ENCODE measurements around the gene FXYD6.
"Not testable (repeated sequence)": the region's sequence is repeated elsewhere in the genome, so short reads cannot be mapped to it uniquely, and the experiment has no call there.

Gene FXYD6, protein sequence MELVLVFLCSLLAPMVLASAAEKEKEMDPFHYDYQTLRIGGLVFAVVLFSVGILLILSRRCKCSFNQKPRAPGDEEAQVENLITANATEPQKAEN

DNA sequence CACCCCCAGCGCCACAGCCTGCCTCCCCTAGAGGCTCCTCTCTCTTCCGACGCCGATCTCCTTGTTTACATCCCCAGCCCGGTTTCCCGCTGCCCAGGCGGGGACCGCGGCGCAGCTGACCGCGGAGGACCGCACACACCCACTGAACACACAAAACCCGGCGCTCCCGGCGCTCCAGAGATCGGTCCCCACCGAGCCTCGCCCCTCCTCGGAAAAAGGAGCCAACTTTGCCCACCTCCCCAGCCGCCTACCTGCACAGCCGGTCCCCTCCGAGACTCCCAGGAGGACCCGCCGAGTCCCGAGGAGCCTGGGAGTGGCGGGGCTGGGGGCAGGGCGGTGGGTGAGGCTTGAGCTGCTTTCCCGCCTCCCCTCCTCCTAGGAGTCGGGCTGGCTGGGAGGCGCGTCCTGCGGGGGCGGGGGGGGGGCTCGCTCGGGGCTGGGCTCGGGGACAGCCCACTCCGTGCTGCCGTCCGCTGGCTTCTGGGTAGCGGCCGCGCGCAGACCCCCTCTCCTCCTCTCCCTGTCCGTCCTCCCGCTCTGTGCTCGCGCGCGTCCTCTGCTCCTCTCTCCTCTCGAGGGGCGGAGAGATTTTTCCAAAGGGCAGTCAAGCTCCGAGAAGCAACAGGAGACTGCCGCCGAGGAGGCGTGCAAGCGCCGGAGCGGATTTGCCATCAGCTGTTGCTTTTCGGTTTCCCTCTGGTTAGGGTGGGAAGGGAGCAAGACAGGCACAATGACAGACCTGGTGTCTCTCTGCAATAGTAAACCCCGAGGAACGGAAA is at the start of gene FXYD6:
TSS of gene FXYD6 (minus strand) at position 318 of the 779 bp plus-strand sequence. CDS start 33,882 bp downstream, outside the sequence.
- DNase-seq (ENCODE audit: low spot score): no peak

DNA sequence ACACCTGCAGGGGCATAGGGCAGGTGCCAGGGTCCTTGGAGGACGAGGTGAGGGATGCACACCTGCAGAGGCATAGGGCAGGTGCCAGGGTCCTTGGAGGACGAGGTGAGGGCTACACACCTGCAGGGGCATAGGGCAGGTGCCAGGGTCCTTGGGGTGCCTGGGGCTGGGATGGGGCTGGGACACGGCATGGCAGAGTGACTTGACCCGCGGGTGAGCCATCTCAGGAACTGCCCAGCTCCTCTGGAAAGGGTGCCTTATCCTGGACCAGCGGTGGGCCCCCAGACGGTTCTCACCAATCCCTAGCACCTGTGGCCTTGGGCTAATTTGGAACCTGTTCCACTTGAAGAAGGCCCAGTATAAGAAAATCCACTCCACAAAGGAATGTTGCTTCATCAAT is 49.7 kb upstream of the FXYD6 start:
- not testable (repeated sequence) for DNase-seq (ENCODE audit: low spot score)

DNA sequence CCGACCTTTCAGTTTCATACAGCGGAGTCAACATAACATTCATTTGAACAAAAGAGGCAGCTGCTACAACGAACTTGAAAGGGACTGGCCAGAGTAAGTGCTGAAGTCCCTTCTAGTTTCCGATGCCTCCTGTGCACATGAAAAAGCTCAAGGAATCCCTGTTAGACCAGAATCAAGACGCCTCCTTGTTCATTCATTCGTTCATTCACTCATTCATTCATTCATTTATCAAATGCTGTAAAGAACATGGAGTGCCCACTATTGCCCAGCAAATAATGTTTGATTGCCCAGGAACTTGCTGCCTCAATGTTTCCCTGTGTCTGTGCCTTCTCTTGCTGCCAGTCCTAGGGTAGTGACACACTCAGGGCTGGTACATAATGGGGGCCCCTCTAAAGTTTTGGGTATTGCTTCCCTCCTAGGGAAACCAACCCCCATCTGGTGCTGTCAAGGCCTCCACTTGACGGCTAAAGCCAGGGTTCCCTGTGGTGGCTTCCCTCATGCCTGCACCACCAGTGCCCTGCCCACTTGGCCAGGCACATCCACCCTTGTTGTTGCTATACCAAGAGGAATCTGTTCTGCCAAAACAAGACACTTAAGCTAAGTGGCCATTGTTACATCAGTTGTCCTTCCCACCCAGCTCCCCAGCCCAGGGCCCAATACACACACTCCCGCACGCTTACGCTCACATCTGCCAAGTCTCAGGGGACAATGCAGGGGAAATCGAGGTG is 48.9 kb upstream of the FXYD6 start:
- DNase-seq (ENCODE audit: low spot score): no peak

DNA sequence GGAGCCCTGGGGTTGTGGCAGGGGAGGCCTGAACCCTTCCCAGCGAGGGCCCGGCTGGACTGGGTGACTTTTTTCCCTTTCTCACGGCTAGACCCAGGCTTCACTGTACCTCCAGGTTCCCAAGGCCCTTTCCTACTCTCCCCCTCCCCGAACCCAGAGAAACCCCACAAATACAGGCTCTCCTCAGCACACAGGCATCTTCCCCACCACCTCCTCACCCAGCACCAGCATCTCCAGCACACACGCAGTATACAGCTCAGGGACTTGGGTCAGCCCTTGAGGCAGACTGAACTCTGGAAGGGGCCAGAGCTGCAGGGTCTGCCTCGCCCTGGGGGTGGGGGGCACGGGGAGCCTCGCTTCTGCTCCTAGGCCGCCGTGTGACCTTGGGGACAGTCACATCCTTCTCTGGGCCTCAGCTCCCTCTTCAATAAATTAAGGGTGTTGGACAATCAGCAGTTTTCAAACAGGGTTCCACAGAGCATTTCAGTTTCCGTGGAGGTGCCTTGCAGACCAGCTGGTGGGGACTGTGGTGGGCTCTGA is 48.2 kb upstream of the FXYD6 start:
- DNase-seq (ENCODE audit: low spot score): no peak

DNA sequence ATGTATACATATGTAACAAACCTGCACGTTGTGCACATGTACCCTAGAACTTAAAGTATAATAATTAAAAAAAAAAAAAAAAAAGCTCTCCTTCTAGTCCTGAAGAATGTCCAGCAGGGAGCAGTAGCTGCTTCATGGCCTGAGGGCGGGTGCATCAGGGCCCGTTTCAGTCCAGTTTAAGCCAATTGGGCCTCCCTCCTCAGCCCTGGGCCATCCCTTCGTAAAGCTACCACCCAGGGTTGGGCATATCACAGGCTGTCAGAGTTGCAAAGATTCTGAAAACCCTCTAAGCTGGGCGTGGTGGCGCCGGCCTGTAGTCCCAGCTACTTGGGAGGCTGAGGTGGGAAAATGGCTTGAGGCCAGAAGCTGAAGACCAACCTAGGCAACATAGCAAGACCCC is 47.3 kb upstream of the FXYD6 start:
- DNase-seq (ENCODE audit: low spot score): no peak

DNA sequence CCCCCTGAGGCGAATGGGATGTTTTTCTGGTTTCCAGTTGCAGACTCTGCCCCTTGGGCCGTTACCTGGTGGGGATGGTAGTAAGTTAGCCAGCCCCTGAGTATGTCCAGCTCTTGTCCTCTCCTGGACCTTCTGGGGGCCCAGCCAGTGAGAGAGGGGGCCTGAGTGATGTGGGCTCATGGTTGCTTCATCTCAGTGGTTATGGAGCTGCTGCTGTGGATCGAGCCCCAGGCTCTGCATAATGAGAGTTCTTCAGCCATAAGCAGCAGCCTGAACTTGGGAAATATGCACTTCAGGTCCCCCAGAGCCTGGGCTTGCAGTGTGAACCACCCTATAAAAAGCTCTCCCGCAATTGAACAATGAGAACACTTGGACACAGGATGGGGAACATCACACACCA is 46.8 kb upstream of the FXYD6 start:
- DNase-seq (ENCODE audit: low spot score): no peak

DNA sequence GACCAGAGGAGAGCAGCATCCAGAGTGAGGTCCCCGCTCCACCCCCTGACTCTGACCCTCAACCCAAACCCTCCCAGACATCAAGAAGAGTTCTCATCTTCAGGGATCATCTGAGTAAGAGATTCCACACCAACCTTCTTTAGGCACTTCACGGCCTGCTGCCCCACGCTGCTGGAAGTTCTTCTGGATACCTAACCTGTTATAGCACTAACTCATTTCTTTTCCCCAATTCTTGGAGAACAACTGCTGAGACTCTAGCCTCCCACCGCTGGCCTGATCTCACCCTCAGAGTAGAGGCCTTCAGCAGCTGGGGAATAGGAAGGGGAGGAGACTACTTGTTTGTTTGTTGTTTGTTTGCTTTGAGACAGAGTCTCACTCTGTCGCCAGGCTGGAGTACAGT is 45.4 kb upstream of the FXYD6 start:
- no peak for DNase-seq (ENCODE audit: low spot score)

DNA sequence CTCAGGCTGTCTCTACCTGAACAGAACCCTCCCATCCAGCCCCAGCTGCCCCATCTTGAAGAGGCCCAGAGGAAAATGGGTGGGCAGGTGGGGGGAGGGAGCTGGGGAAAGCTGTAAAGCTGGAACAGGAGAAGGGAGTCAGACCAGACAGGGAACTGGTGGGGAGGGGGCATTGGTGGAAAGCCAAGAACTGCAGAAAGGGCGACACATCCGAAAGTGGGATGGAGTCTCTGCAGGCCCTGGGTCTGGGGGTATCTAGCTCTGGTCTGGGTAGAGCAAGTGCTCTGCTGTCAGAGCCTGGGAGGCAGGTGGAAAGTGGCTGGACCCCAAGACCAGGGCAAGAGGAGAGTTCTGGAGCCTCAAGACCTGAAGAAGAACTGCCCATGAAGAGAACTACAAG is 45.0 kb upstream of the FXYD6 start:
- DNase-seq (ENCODE audit: low spot score): no peak

DNA sequence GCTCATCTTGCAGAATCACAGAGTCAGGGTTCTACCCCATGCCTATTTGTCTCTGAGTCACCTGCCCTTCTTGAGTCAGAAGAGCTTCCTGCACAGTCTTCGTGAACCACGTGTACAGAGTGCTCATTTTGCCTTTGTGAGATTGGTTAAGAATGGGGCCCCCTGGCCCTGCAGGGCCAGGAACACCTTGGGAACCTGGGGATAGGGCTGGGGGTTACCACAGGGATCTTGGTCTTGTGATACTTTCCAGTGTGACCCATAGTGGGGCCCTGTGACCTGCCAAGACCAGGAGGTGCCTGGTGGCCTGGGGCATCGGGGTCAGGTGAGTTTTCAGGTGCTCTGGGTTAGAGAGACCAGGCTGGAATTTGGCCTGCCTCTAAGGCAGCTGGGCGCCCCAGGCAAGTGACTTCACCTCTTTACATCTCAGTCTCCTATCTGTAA is 43.3 kb upstream of the FXYD6 start:
- DNase-seq (ENCODE audit: low spot score): no peak

DNA sequence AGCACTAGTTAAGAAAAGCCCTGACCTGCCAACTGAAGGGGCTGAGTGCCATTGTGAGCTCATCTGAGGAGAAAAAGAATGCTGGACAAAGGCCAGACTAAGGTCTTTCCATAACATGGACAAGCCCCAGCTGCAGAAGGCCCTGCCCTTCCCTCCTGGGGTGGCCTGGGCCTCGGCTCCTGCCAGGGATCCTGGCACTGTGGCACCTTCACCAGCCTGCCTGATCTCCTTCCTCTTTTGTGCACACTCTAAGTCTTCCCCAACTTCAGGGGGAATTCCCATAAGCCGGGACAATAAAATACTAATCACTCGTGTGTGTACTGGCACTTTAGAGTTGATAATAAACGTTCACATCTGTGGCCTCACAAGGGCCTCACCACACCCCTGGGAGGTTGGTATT is 42.9 kb upstream of the FXYD6 start:
- DNase-seq (ENCODE audit: low spot score): no peak

DNA sequence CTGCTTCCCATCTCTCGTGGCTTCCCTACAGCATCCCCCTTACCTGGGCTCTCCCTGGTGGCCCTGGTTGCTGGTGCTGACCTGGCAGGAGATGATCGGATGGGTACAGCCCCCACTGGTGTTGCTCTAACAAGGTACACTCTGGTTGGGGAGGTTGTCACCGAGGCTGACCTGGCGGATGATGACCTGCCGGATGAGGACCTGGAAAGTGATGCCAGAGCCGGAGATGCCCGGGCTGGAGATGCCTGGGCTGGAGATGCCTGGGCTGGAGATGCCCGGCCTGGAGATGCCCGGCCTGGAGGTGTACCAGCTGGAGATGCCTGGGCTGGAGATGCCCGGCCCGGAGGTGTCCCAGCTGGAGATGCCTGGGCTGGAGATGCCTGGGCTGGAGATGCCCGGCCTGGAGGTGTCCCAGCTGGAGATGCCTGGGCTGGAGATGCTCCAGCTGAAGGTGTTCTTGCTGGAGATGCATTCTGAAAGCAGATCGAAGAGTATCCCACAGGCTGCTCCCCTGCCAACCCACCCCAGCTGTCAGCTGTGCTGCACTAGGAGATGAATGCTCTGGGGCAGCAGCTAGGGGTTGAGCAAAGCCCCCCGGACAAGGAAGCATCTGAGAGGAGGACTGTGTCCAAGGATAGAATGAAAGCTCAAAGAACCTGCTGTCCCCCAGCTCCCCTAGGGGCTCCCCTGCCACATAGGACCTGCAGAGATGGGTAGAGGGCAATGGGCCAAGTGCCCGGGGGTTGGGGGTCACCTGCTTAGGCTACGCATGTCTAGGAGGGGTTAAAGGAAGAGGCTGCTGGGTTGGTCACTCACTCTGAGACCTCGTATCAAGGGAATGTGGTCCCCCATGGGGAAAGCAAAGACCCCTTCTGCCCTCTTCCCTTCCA is 42.2 kb upstream of the FXYD6 start:
- DNase-seq (ENCODE audit: low spot score): no peak

DNA sequence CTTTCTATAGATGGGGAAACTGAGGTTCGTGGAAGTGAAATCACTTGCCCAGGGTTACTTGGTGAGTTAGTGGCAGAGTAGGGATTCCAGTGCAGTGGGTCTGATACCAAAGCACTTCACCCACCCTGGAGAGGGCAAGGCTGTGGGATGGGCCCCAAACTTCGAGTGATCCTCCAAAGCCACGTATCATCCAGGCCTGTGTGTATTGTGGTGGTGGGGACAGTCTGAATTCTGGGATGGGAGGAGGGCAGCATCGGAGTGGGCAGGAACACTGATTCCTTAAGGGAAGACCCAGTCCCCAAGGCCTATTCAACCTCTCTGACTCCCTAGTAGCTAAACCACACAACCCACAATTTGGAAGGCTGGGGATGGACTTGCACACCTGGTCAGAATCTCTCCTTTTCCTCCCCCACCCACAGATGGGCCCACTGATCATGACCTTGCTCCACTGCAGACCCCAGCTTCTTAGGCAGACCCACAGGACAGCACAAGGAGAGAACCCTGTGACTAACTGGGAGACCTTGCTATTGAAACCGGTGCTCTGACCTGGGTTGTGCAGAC is 41.2 kb upstream of the FXYD6 start:
- DNase-seq (ENCODE audit: low spot score): no peak

DNA sequence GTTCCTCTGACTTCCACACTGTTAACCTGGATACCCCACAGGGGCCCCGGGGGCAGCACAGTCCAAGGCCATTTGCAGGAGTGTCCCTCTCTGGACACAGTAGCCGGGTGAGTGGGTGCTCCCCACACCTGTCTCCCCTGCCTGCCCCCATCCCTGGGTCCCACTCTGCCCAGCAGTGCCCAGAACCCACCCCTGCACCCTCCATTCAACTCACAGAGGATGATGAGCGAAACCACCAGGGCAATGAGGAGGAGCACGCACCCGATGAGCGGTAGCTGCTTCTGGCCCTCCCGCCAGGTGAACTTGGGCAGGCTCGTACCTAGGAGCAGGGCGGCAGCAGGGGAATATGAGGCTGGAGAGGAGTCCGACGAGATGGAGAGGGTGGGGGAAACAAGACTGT is 40.5 kb upstream of the FXYD6 start:
- no peak for DNase-seq (ENCODE audit: low spot score)

DNA sequence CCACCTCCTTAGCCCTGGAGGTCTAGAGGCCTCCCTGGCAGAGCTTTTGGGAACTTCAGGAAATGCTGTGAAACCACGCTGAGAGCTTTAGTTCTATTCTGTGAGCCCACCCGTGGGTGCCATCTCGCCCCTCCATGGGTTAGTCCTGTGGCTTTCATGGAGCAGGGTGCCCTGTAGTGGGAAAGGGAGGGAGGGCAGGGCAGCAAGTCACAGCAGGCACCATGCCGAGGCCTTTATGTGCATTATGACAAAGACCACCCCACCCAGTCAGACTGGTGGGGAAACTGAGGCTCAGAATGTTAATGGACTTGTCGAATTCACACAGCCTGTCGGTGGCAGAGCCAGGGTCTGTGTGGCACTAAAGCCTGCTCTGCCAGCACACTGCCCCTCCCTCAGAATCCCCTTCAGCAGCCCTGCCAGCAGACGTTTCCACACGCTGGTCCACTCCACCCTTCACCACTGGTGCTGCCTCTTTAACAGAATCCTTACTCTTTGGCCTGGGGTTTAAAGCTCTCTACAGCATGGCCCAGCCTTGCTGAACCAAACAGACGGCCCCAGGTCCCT is 39.3 kb upstream of the FXYD6 start:
- DNase-seq (ENCODE audit: low spot score): no peak

DNA sequence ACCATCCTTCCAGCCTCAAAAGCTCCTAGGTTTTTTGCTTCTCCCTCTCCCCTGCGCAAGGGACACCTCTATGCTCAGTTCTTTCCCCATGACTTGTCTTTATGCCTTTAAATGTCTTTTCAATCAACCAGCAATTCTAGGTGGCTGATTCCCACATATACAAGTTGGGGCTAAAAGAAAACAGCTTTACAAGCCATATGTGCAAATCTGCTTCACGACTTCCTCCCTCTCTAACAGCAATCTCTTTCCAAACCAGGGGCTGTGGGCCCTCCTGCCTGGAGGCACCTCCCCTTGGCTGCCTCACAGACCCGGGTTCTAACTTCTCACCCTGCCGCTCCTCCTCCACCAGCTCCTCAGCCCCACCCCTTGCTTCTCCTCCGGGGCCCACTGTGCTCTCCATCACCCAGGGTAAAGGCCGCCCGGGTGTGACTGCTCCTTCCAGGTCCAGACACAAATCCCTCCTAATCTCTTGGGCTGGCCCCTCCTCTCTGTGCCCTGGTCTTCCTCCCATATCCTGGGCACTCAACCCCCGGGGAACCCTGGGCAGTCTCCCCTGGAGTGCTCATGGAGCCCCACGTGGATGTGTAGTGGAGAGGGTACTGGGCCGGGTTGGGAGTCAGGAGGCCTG is 38.6 kb upstream of the FXYD6 start:
- DNase-seq (ENCODE audit: low spot score): no peak

DNA sequence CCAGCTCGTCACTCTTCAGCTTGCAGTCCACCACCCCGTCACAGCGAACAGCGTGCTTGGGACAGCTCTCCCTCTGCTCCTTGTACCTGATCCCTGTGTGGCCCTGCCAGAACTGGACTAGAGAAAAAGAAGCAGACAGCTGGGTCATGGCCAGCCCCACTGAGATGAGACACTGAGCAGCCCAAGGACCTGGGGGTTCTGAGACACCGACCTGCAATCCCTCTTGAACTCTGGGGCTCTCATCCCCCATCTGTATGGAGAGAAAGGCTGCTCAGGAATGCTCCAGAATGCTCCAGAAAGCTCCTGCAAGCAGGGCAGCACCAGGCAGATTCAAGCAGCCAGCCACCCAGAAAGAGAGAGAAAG is 37.9 kb upstream of the FXYD6 start:
- no peak for DNase-seq (ENCODE audit: low spot score)

DNA sequence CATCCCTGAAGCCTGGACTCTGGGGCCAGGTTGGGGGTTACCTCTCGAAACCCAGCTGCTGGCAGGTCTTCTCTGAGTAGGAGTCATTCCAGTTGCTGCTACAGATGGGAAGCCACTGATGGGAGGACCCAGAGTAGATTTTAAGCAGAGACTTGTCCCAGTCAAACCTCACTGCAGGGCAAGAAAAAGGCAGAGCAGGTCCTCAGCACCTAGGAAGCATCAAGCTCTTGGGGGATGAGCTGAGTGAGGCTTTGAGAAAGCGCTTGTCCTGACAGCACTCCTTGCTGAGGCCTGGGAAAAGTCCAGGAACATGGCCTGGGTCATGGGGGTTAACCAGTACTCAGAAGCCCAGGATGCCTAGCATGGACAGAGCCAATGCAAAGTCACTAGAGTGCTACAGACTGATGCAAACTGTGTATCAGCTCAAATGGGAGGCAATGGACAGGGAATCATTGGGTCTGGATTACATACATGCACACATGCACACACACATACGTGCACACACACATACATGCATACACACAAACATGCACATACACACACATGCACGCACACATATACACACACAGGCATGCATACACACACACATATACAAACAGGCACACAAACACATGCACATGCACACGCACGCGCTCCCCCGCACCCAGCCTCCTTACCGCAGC is 37.4 kb upstream of the FXYD6 start:
- no peak for DNase-seq (ENCODE audit: low spot score)

DNA sequence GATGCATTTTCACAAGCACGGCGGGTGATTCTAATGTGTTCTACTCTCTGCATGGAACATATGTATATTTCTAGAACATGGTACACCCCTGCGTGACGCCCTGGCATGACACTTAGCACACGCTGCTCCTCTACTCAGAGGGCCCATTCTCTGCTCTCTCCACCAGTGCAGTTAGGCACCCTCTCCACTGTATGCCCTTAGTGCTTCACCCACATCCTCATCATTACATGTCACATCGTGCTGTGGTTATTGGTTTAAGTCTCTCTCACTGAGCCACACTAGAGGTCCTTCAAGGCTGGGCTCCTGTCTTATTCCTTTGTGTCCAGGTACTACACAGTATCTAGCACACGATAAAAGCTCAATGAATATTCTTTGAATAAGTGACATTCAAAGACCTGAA is 36.0 kb upstream of the FXYD6 start:
- no peak for DNase-seq (ENCODE audit: low spot score)

DNA sequence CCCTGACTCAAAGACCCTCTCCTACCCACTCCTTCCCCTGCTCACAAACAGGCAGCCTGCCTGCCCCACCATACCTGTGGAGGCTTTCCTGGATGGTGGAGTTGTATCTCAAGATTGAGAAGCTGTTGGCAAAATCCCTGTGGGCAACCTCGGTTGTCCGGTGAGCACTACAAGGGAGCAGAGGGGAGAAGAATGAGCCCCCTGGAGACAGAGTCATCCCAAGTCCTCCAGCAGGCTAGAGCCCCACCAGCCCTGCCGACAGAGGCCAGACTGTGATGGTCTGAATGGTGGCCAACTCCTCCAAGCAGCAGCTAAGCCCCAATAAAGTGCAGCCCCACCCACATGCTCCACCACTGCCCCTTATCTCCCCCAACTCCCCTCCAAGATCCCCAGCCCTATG is 35.2 kb upstream of the FXYD6 start:
- DNase-seq (ENCODE audit: low spot score): no peak

DNA sequence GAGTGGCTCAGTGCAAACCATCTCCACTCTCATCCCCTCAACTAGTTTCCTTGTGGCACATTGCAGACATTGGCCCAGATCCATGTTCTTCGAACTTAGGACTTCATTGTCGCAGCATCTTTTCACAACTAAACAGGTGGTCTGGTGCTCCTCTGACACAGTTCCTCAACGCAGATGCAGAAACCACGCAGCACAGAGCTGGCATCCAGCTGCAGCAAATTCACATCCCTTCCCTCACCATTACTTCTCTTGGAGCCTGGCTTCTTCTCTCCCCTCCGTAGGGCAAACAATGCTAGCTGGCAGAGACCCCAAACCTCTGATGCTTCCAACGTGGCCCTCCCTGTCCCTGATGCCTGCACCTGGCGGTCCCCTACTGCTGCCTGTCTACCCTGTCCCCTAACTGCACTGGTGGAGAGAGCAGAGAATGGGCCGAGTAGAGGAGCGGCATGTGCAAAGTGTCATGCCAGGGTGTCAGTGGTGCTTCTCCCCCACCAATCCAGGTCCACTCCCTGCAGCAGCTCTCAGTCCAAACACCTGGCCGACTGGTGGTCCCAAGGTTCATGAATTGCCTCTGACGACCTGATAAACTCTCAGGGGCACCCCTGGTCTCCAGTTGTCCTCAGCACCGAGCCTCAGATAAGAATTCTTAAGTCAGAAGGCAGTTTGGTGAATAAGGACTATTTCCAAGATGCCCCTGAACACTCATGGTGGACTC is 34.6 kb upstream of the FXYD6 start:
- no peak for DNase-seq (ENCODE audit: low spot score)
